HCT116 (cell line): Measurements from ENCODE around the gene AQP6. TPM values are rescaled to one million over a fixed set of nuclear protein-coding genes. Genes with fewer than 3 reads are reported as not detected.

Experiments used
- ATAC-seq: fragments of 200-7000 bp; cut with Tn5 transposase; 2 replicates; pipeline ENCODE4 v1.9.1; 2020; ENCODE audit warnings: mild to moderate bottlenecking, moderate library complexity
- BruUV-seq: library from RNA; stranded (reverse); fragments of 400-500 nt; replicated peaks from 2 replicates; lab custom pipeline; 2021; lab: Mats Ljungman, UMichigan
- CTCF ChIA-PET: fragments of 300-600 bp; sonication (Branson Sonifier 250); formaldehyde crosslinking; loops from one replicate; lab custom pipeline; 2021; ENCODE audit warnings: antibody characterized with exemption; lab: Charles Lee
- POLR2A ChIA-PET: fragments of 300-600, 350-600 bp; sonication (Branson Sonifier 250); formaldehyde crosslinking; loops from one replicate; lab custom pipeline; 2021; ENCODE audit warnings: antibody characterized with exemption; lab: Charles Lee
- RAD21 ChIA-PET, 2 experiments: fragments of 300-600 bp; sonication (Branson Sonifier 250); formaldehyde crosslinking; loops; one replicate each; lab custom pipeline; 2023; ENCODE audit warnings: low total read pairs in 2 of 2; ENCODE audit not compliant: uncharacterized antibody in 2 of 2, unreplicated experiment in 2 of 2, low non-redundant PET in 1 of 2; lab: Charles Lee
- DNase-seq: peaks from one replicate; pipeline ENCODE4 v3.0.0-alpha.2; 2010; ENCODE audit warnings: low read depth, low spot score
- H2AFZ ChIP-seq: fragments of 200-600 bp; shearing (Covaris generic), sonication (generic); 2 replicates; pipeline ENCODE4 v1.6.1; 2017; ENCODE audit warnings: low read depth, mixed run types, mixed read lengths, antibody characterized with exemption, low read length; ENCODE audit not compliant: poor library complexity, severe bottlenecking
- H3K27ac ChIP-seq: 2 replicates; pipeline ENCODE4 v1.5.1; 2012; ENCODE audit warnings: low read depth, low read length
- H3K27me3 ChIP-seq: fragments of 200-600 bp; sonication (generic); 2 replicates; pipeline ENCODE4 v1.6.1; 2016; ENCODE audit warnings: mixed run types, low read length, mixed read lengths; ENCODE audit not compliant: insufficient read depth
- H3K36me3 ChIP-seq, 2 experiments: fragments of 200-500 bp in 1 of 2; fragments of 200-600 bp in 1 of 2; sonication (Bioruptor generic) in 1 of 2; sonication (generic) in 1 of 2; 2 replicates each; pipeline versions ENCODE4 v1.5.1 to v1.6.1; 2014 to 2016; ENCODE audit warnings: low read length in 2 of 2, inconsistent platforms in 1 of 2, mixed read lengths in 1 of 2, mixed run types in 1 of 2; ENCODE audit not compliant: insufficient read depth in 2 of 2, control insufficient read depth in 1 of 2
- H3K4me1 ChIP-seq, 2 experiments: fragments of 200-600 bp in 1 of 2; sonication (generic) in 1 of 2; 2 replicates each; pipeline versions ENCODE4 v1.5.1 to v1.6.1; 2012 to 2017; ENCODE audit warnings: low read length in 2 of 2, inconsistent platforms in 1 of 2, mild to moderate bottlenecking in 1 of 2, mixed read lengths in 1 of 2, mixed run types in 1 of 2, moderate library complexity in 1 of 2; ENCODE audit not compliant: insufficient read depth in 2 of 2, control insufficient read depth in 1 of 2
- H3K4me2 ChIP-seq: fragments of 200-600 bp; sonication (generic); 2 replicates; pipeline ENCODE4 v1.6.1; 2017; ENCODE audit warnings: mixed run types, low read length, mixed read lengths
- H3K4me3 ChIP-seq, 2 experiments: fragments of 200-600 bp in 1 of 2; sonication (generic) in 1 of 2; replicated peaks in 1 of 2; 2 replicates each; pipeline ENCODE4 v1.5.1; 2011 to 2016; ENCODE audit warnings: low read length in 2 of 2, control low read depth in 1 of 2, low read depth in 1 of 2, mild to moderate bottlenecking in 1 of 2, mixed read lengths in 1 of 2, mixed run types in 1 of 2
- H3K79me2 ChIP-seq: fragments of 200-600 bp; sonication (generic); 2 replicates; pipeline ENCODE4 v1.6.1; 2017; ENCODE audit warnings: mild to moderate bottlenecking, mixed run types, low read length, moderate library complexity, mixed read lengths; ENCODE audit not compliant: insufficient read depth
- H3K9ac ChIP-seq: fragments of 200-600 bp; sonication (generic); 2 replicates; pipeline ENCODE4 v1.6.1; 2016; ENCODE audit warnings: low read length, mixed read lengths
- H3K9me2 ChIP-seq: fragments of 200-600 bp; sonication (generic), shearing (Covaris generic); 2 replicates; pipeline ENCODE4 v1.6.1; 2017; ENCODE audit warnings: mixed run types, mild to moderate bottlenecking, moderate library complexity; ENCODE audit not compliant: insufficient read depth
- H3K9me3 ChIP-seq, 2 experiments: fragments of 200-500 bp in 1 of 2; fragments of 200-600 bp in 1 of 2; sonication (Bioruptor generic) in 1 of 2; sonication (generic) in 1 of 2; 2 replicates each; pipeline ENCODE4 v1.6.1; 2014 to 2017; ENCODE audit warnings: low read length in 2 of 2, mixed read lengths in 2 of 2, inconsistent platforms in 1 of 2, low read depth in 1 of 2, mild to moderate bottlenecking in 1 of 2, mixed run types in 1 of 2, moderate library complexity in 1 of 2; ENCODE audit not compliant: control insufficient read depth in 1 of 2, insufficient read depth in 1 of 2
- H4K20me1 ChIP-seq: fragments of 200-600 bp; sonication (generic), shearing (Covaris generic); 2 replicates; pipeline ENCODE4 v1.6.1; 2017; ENCODE audit warnings: mixed run types, mild to moderate bottlenecking, moderate library complexity; ENCODE audit not compliant: insufficient read depth
- ATF3 ChIP-seq: IDR thresholded peaks from 2 replicates; pipeline ENCODE4 v1.6.1; 2012
- CTCF ChIP-seq, 3 experiments: fragments of 200-600 bp in 1 of 3; sonication (generic) in 1 of 3; IDR thresholded peaks in 2 of 3; conservative IDR thresholded peaks in 1 of 3; 2 replicates each; pipeline ENCODE4 v1.5.1; 2012 to 2017; ENCODE audit warnings: low read depth in 2 of 3, low read length in 2 of 3, antibody characterized with exemption in 1 of 3, borderline replicate concordance in 1 of 3, control low read depth in 1 of 3, mild to moderate bottlenecking in 1 of 3, mixed read lengths in 1 of 3, mixed run types in 1 of 3, moderate library complexity in 1 of 3; ENCODE audit not compliant: insufficient read depth in 1 of 3
- EGR1 ChIP-seq: IDR thresholded peaks from 2 replicates; pipeline ENCODE4 v1.6.1; 2012; ENCODE audit warnings: low read depth
- ELF1 ChIP-seq: IDR thresholded peaks from 2 replicates; pipeline ENCODE4 v1.6.1; 2012; ENCODE audit warnings: low read depth, borderline replicate concordance
- EZH2 ChIP-seq: fragments of 200-600 bp; sonication (generic); IDR thresholded peaks from 2 replicates; pipeline ENCODE4 v1.6.1; 2017; ENCODE audit warnings: antibody characterized with exemption, mixed run types
- FOSL1 ChIP-seq: IDR thresholded peaks from 2 replicates; pipeline ENCODE4 v1.6.1; 2012; ENCODE audit warnings: low read depth
- JUND ChIP-seq: IDR thresholded peaks from 2 replicates; pipeline ENCODE4 v1.6.1; 2012
- MAX ChIP-seq: IDR thresholded peaks from 2 replicates; pipeline ENCODE4 v1.6.1; 2012
- RAD21 ChIP-seq: IDR thresholded peaks from 2 replicates; pipeline ENCODE4 v1.6.1; 2012; ENCODE audit warnings: low read depth, mild to moderate bottlenecking
- SIN3A ChIP-seq: IDR thresholded peaks from 2 replicates; pipeline ENCODE4 v1.6.1; 2012; ENCODE audit warnings: low read depth
- SP1 ChIP-seq: IDR thresholded peaks from 2 replicates; pipeline ENCODE4 v1.6.1; 2012; ENCODE audit warnings: low read depth
- SRF ChIP-seq: IDR thresholded peaks from 2 replicates; pipeline ENCODE4 v1.6.1; 2012; ENCODE audit warnings: low read depth
- TCF7L2 ChIP-seq: IDR thresholded peaks from 2 replicates; pipeline ENCODE4 v1.7.0; 2011; ENCODE audit warnings: borderline replicate concordance, inconsistent platforms; ENCODE audit not compliant: insufficient read depth, insufficient read length; ENCODE audit errors: extremely low read depth
- YY1 ChIP-seq: IDR thresholded peaks from 2 replicates; pipeline ENCODE4 v1.6.1; 2011; ENCODE audit warnings: low read length, low read depth, moderate library complexity, mild to moderate bottlenecking; ENCODE audit not compliant: insufficient replicate concordance; ENCODE audit errors: extremely low read depth
- ZBTB33 ChIP-seq: IDR thresholded peaks from 2 replicates; pipeline ENCODE4 v1.6.1; 2011; ENCODE audit warnings: mild to moderate bottlenecking, low read length, moderate library complexity; ENCODE audit not compliant: insufficient replicate concordance; ENCODE audit errors: extremely low read depth
- ZFX ChIP-seq: fragments of 450-650 bp; IDR thresholded peaks from 2 replicates; pipeline ENCODE4 v1.6.1; 2017
- ZNF274 ChIP-seq: fragments of 200-500 bp; sonication (Bioruptor generic); IDR thresholded peaks from 2 replicates; pipeline ENCODE4 v1.6.1; 2014; ENCODE audit warnings: mild to moderate bottlenecking, low read depth, low read length, inconsistent platforms
- intact Hi-C: fragments of 100-400 bp; cut with micrococcal nuclease; formaldehyde crosslinking; loops from 2 replicates; pipeline ENCODE4 v1.10.0; 2022
- total RNA-seq: library from RNA; stranded (reverse); gene quantifications from one replicate; pipeline ENCODE4 v1.2.1, GENCODE V29; 2021; ENCODE audit not compliant: unreplicated experiment

The AQP6 gene
- total RNA-seq, 1 experiment from 2014 or later = not detected

GRCh38 chr12:49979016-49979586 is 6.4 kb downstream of the AQP6 start:
- intact Hi-C loops = no loop called here
- Histone ChIP-seq H3K4me3 (no peak overlapping the region), H3K9ac (no peak overlapping the region), H3K9me3 (no peaks in the 10 kb centered on the region), H3K4me1 (no peaks in the 10 kb centered on the region), H2AFZ (no peak overlapping the region), H3K4me2 (no peak overlapping the region), H4K20me1 (no peaks in the 10 kb centered on the region), H3K9me2 (no peaks in the 10 kb centered on the region), H3K79me2 (no peaks in the 10 kb centered on the region), H3K27ac (no peak overlapping the region), H3K27me3 (no peaks in the 10 kb centered on the region), H3K36me3 (peaks cover 0 to 3% of the 10 kb centered on the region in 2 experiments; a peak in 1 of 4 replicates)
- TF ChIP-seq SP1 (no peak), TCF7L2 (no peak), ZBTB33 (no peak), CTCF (IDR thresholded peaks at IDR 0.05 in 2 of 3, conservative IDR thresholded peaks at IDR 0.05 in 1 of 3; ENCODE audit: borderline replicate concordance in 1 of 3, insufficient read depth in 1 of 3, low read depth in 2 of 3, low read length in 2 of 3) (no peak), MAX (no peak), FOSL1 (no peak), ZFX (no peak), EGR1 (no peak), ZNF274 (no peak), SRF (no peak), ATF3 (no peak), ELF1 (no peak), YY1 (no peak), JUND (no peak), SIN3A (no peak), EZH2 (no peak), RAD21 (no peak)
- CTCF ChIA-PET = interaction anchor here (1.4 to 4.0 kb wide), 2 partner anchors 12 kb away, joined by 5 to 25 read pairs; no protein-coding TSS in a partner anchor
- no TSS peak for BruUV-seq
- RAD21 ChIA-PET = no interaction called here
- POLR2A ChIA-PET = interaction anchor here (1.1 kb wide), 1 partner anchor 46 kb away, joined by 3 read pairs; the partner anchor contains the start of gene RACGAP1
- ATAC-seq (no peak), DNase-seq (no peak)
